GM18519 (cell line): ENCODE data around the gene WWOX.

ENCODE experiments used
- ATAC-seq: cut with Tn5 transposase; IDR thresholded peaks from one replicate; pipeline ENCODE4 v1.9.1; 2021; ENCODE audit warnings: mild to moderate bottlenecking, moderate library complexity; ENCODE audit not compliant: unreplicated experiment, low FRiP score

The WWOX gene

DNA sequence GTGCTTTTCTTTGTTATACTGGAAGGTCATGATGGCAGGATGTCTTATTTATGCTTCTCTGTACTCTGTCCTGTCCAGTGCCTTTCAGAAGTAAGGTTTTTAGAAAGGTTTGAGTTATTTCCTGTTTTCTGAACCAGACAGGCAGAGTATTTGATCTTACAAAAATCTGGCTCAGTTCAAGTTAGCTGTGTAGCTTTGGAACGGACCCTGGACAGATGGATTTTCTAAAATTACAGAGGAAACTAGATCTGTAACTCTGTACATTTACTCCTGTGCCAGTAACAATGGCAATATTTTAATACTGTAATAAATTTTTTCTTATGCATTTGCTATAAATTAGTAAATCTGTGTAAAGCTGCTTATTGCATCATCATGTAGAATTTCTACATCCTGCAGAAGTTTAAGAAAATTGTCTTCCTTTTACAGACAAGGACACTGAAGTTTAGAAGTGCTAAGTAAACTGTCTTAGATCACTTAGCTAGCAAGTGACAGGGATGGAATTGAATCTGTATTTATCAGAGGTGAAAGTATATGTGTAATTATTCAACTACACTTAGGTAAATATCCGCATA lies 347.6 kb downstream of the WWOX start:
- ATAC-seq: no peak

DNA sequence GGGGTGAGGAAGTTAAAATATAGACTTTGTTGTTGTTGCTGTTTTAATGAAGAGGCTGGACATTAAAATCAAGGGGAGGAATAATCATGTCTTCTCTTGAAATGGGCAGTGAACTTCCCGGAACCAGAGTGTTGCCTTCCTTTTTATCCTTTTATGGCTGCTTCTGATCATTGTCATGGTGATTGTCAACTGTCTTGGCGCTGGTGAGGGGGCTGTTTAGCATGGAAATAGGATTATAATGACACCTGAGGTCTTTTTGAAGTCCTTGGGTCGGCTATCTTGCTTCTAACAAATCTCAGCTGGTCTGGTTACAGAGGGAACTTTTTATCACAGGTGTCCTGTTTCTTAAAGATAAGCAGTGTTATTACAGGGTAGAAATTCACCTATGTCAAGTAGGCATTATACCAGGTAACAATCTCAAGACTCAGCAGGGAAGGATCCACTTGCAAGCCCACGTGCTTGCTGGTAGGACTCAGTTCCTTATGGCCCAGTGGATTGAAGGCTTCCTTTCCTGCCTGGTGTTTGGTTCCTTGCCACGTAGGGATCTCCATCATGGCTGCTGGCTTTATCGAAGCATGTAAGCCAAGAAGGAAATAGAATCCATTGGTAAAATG lies 349.3 kb downstream of the WWOX start:
- no peak for ATAC-seq

DNA sequence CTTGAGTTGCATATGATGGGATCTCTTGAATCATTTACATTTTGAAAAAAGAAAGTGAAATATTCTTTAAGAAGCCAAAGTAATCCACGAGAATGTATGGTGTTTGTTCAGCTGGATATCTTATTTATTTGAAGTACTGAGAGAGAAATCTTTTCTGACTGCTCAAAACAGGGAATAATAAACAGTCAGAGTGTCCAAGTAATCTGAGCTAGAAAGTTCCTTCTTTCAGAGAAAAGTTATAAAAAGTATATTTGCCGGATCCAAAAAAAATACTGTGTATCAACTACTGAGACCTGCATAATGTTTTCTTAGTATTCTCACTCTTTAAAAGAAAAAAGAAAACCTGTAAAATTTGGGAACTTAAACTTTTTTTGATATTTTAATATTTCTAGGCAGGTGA lies 350.8 kb downstream of the WWOX start:
- no peak for ATAC-seq

DNA sequence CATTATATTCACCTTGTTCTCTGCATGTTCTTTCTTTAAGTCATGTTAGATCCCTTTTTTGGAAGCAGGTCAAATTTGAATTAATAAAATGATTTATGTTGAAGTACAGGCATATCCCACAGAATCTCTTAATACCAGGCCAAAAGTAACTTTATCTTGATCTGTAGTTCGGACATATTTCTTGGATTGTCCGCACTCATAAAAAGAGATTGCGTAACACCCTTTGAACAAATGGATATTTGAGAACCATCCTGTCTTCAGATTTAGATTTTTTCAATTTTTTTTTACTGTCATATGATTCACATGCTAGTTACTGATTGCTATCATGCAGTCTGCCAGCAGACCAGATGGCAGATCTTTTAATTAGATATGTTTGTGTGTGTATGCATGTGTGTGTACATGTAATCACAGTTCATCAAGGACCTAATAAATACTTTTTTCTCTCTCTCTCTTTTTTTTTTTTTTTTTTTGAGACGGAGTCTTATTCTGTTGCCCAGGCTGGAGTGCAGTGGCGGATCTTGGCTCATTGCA lies 352.6 kb downstream of the WWOX start:
- ATAC-seq: no peak

DNA sequence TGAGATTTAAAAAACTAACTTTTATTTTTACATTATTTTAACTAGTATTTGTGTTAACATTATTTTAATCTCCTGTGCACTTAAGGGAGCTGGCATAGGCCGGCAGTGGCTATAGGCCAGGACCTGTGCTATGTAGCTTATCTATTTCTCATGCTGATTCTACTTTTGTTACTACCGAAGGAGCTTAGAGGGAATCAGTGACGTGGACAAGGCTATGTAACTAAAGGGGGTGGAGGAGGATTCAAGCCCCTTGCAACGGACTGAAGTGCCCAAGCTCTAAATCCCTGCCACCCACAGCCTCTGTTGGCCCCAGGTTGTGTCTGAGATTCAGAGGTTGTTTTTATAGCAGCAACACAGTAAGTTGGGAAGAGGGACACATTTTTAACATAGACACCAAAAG lies 356.4 kb downstream of the WWOX start:
- no peak for ATAC-seq

DNA sequence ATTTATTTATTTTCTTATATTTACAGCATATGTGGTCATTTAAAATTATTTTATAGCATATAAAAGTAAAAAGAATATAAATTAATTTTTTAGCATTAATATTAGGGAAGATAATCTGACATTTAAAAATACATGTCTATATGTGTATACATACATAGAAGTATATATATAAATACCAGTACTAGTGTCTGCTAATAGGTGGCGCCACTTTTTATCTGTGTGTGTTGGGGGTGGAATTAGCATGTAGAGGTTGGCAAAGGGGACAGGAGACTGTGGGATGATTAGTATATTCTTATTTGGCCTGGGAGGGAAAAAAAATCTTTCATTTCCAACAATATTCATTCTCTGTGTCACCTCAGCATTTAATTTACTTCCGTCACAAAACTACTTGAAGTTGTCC lies 359.1 kb downstream of the WWOX start:
- no peak for ATAC-seq

DNA sequence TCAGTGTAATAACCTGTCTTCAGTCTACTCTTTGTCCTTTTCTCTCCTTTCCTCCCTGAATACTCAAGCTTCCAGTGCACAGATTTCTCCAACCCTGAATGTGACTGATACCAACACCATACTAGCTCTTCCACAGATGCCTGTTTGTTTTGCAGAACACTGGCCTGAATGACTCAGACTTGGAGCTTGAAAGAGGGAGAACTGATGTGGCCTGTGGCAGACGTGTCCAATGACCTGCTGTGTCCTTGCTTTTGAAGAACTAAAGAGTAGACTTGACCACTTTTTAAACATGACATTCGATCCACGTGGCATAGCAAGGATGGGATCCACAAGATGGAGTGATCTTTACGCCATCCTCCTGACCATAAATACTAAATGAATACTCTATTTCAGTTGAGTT lies 361.0 kb downstream of the WWOX start:
- ATAC-seq: no peak

DNA sequence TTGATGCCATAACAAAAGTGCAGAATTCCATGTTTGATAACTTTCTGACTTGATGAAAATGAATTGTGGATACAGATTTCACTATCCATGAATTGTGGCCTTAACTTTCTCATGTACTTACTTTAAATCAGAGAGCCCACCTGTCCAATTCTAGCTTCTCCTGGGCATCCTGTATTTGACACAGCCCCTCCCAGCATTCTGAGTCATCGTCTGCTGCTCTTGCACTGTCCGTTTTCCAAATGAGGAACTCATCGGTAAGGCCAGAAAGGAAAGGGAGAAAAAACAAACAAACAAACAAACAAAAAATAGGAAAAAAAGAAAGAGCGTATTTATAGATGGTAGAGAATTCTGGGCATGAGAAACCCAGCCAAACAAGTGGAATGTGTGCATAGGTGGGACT lies 361.6 kb downstream of the WWOX start:
- no peak for ATAC-seq

DNA sequence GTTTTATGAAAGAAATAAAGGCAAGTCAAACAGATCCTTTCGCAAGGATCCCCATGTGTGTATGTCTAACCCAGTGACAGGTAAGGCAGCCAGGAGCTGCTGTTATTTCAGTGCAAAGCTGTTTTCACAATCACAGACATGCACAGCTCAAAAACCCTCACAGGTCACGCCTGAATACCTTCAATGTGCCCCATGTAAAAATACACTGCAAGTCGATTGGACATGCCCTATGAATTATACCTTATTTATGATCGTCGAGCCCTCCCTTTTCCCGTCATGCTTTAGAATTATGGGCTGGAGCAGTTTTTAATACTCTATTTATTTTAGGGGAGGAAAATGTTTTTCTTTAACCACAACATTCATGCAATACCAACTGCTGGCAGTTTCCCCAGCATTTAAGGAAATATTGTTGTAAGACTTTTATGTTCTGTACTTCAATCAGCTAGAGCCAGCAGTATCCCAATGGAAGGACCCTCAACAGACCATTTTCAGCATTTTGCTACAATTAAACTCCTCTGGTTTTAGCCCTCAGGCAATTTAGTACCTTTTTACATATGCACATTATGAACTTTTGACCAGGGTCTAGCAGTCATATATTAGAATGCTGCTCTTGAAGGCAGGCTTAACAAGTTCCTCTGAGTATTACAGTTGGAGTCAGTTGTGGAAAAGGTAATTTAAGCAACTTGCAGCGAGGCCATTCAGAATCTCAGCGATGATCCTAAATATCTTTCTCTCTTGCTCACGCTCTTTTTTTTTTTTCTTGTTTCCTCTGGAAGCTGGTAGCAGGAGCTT lies 362.2 kb downstream of the WWOX start:
- ATAC-seq: no peak

DNA sequence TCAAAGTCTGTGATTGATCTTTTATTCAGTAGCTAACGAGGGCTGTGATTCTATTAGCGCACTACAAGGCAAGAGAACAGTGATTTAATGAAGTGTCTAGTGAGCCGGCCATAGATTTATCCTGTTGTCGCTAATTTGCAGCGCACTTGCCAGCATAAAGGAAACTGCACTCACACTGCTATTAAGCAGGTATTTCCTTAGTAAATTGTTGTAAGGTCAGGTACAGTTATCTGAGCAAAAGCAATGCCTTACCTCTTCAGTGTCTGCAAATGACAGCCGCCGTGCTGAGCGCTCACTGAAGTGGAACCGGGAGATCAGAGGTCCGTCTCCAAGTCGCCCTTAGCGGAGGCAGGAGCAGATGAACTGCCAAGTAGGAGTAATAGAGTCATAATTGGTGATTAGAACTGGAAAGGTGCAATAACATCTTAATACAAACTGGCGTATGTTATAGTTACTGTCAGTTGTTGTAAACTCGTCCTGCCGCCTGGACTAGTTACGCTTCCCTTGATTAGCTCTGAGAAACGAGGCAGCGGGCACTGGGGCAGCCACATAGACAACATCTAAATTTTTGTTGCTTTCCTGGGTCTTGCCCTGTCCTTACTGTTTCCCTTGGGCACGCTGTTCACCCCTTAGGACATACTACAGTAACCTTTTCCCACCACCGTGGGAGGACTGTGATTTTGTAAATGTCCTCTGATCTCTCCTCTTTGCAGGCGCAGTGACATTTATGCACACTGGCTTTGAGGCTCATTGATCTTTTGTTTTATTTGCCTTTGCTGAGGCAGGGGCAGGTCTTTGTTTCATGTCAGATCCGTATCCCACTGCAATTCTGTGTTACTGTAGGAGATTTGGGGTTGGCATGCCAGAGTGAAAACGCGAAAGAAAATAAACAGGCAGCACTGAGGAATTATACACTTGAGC lies 363.1 kb downstream of the WWOX start:
- no peak for ATAC-seq

DNA sequence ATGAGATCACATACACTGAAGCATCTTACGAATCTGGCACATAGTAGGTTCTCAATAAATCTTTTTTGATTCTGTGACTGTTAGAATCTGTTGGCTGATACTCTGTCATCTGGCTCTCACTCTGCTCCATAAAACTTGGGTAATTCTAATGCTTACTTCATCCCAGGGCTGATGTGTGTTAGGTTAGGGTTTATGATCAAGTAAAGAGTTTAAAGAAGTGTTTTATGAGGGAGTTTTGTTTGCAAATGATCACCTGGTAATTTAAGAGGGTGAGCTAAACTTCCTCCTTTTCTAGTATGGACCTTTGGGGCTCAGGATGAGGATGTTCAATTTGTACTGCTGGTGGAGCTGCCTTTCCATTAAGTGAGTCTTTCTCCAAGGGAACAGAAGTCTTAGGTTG lies 364.1 kb downstream of the WWOX start:
- no peak for ATAC-seq

DNA sequence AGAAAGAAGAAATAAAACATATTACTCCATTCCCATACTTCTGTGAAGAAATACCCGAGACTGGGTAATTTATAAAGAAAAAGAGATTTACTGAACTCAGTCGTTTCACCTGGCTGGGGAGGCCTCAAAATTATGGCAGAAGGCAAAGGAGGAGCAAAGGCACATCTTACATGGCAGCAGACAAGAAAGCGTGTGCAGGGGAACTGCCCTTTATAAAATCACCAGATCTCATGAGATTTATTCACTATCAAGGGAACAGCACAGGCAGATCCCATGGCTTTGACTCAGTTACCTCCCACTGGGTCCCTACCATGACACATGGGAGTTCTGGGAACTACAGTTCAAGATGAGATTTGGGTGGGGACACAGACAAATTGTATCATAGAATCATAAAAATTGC lies 365.4 kb downstream of the WWOX start:
- ATAC-seq: no peak

DNA sequence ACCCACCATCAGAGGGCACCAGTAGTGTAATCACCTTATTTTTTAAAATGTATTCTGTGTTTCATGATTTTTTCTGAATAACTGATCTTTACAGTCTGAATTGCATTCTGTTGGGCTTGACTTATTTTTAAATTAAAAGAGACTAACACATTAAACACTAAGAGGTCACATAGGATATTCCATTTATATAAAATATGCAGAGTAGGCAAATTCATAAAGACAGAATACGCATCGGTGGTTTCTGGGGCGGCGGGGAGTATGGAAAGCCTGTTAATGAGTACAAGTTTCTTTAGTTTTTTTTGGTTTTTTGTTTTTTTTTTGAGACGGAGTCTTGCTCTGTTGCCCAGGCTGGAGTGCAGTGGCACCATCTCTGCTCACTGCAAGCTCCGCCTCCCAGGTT lies 366.3 kb downstream of the WWOX start:
- ATAC-seq: no peak

DNA sequence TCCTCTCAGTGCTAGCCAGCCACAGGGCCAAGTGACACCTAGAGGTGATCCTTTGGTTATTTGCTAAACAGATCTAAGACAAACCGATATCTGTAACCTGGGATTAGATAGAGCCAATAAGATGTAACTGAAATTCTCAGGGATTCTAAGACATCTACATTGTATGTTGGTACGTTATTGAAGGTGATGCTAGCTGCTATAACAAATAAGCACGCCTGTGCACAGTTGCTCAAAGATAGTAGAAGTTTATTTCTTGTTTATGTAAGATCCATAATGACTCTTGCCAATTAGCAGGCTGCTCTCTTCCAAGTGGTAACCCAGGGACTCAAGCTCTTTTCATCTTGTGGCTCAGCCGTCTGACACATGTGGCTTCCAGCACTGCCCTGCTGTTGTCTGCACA lies 370.3 kb downstream of the WWOX start:
- no peak for ATAC-seq

DNA sequence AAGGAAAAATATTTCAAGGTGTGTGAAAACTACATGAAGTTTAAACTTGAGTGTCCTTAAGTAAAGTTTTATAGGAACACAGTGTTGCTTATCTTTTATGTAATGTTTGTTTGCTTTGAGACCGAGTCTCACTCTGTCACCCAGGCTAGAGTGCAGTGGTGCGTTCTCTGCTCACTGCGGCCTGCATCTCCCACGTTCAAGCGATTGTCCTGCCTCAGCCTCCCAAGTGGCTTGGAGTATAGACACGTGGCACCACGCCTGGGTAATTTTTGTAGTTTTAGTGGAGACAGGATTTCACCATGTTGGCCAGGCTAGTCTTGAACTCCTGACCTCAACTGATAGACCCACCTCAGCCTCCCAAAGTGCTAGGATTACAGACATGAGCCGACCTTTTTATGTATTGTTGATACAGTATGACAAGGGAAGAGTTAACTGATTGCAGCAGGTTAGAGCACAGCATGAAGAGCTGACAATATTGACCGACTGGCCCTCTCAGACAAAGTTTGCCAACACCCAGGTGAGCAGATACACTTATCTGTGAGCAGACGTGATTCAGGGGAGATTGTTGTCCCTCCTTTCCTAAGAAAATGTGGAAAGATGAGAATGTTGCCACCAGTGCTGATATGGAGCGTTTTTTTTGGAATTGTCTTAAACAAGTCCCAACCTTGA lies 373.7 kb downstream of the WWOX start:
- no peak for ATAC-seq

DNA sequence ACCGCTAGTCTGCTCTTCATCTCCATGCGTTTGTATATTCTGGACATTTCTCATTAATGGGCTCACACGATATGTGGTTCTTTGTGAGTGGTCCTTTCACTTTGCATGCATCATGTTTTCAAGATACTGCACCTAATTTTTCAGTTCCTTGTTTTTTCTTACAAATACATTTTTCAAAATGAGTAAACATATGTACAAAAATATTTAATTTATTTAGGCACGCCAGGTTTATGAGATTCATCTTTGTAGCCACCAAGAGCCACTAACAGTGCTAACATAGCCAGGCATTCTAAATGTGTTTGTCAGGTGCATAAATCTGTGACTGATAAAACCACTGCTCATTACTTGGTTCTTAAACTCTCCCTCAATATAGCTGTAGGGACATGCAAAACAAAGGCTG lies 375.3 kb downstream of the WWOX start:
- peak; percentile 89 for ATAC-seq

DNA sequence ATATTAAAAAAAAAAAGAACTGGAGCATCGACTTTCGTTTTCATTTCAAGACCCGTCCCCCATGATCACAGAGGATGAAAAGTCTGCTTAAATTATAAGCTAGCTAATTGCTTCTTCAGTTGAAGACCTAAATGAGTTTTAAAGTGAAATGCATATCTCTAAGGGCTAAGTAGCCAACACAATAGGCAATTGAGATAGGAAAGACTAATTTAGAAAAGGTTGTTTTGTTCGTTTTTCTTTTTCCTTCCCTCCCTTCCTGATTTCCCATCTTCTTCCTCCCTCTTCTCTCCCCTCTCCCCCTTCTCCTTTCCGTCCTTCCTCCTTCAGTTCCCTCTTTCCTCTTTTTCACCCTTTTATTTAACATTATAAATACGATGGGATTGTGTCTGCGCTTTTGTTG lies 377.2 kb downstream of the WWOX start:
- no peak for ATAC-seq

DNA sequence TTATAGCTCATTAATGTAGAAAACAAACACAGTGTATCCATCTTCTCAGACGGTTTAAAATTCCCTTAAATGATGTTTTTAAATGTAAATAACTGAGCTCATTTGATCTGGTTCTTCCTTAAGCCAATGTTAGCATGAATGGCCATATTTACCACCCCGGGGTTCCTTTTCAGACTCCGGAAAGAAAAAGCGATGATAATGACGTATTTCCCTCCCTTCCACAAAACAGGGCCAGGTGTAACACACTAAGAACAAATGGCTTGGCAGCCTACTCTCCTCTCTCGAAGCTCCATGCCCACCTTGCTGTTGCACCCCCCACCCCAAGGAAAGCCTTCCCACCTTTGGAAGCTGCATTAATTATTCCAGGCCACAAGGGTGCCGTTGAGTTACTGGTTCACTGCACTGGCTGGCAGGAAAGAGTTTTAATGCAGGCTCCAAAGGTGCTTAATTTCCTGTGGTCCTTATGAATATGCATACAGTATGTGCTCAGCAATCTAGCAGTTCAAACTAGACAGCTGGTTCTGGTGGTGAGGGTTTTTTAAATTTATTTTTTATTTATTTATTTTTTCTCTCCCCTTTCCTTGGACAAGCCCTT lies 378.9 kb downstream of the WWOX start:
- no peak for ATAC-seq

DNA sequence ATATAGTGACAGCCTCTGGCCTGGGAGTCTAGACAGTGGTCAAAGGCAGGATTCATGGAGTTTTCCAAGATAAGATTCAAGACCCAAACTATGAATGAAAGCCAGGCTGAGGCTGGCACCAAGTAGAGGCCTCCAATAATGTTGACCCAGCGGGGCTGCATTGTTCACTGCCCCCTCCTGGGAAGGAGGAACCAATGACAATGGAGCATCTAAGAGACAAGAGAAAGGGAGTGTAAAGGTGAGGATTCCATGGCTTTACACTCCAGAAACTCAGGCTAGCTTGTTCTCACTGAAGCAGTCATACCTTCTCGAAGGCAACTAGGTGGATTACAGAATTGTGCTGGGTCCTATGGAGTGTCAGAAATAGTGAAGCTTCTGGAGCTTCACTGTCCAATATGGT lies 380.3 kb downstream of the WWOX start:
- no peak for ATAC-seq

DNA sequence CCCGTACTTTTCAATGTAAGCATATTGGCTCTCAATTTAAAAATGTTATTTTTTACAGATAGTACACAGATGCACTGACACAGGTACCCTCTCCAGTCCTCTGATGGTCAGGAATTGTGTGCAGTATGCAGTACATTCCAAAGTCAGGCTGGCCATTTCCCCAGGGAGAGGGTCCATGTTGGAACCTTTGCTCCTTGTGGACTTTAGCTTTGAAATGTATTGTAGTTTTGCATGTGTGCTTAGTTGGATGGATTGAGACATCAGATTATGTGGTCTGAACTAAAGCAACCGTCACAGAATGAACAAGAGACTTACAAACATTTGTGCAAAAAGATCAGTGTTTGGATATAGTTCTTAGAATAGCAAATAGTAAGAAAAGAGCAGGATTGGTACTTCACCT lies 381.1 kb downstream of the WWOX start:
- ATAC-seq: no peak
